22Rv1 (cell line): Measurements from ENCODE around the gene NUAK1.

ENCODE experiments used
- H3K27ac ChIP-seq: fragments of 450-650 bp; 2 replicates; pipeline ENCODE4 v1.5.1; 2017
- ZFX ChIP-seq: fragments of 450-650 bp; IDR thresholded peaks from 2 replicates; pipeline ENCODE4 v1.6.1; 2017; ENCODE audit warnings: antibody characterized with exemption, borderline replicate concordance
- TF ChIP-seq, protein P1 (sequence below): fragments of 450-650 bp; IDR thresholded peaks from 2 replicates; pipeline ENCODE4 v1.5.1; 2017; ENCODE audit warnings: mild to moderate bottlenecking

The NUAK1 gene

DNA sequence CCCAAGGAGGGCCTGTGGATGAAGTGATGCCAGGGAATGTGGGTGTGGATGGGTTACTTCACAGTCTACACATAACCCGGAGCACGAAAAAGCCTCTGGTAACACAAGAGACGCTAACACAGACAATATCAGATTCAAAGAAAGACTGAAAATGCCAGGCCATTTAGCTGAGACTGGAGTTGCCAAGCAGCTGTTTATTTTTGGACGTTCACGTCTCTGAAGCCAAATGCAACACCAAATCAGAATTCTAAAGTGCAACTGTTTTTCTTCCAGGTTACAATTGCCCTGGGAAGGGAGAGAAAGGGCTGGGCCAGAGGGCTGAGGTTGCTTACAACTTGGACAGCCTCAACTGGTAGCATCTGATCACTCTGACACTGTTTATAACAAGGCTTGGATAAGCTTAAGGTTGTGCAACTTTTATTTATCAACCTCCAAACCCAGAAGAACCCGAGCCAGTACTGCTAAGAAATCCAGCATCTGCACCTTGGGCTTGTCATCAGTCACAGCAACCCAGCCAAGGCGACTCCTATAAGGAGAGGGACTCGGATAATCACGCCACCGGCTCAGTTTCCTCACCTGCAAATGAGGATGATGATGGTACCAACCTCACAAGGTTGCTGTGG is 24.8 kb downstream of the NUAK1 start:
- TF ChIP-seq, protein P1, sequence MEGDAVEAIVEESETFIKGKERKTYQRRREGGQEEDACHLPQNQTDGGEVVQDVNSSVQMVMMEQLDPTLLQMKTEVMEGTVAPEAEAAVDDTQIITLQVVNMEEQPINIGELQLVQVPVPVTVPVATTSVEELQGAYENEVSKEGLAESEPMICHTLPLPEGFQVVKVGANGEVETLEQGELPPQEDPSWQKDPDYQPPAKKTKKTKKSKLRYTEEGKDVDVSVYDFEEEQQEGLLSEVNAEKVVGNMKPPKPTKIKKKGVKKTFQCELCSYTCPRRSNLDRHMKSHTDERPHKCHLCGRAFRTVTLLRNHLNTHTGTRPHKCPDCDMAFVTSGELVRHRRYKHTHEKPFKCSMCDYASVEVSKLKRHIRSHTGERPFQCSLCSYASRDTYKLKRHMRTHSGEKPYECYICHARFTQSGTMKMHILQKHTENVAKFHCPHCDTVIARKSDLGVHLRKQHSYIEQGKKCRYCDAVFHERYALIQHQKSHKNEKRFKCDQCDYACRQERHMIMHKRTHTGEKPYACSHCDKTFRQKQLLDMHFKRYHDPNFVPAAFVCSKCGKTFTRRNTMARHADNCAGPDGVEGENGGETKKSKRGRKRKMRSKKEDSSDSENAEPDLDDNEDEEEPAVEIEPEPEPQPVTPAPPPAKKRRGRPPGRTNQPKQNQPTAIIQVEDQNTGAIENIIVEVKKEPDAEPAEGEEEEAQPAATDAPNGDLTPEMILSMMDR = no peak
- no peak for TF ChIP-seq ZFX

DNA sequence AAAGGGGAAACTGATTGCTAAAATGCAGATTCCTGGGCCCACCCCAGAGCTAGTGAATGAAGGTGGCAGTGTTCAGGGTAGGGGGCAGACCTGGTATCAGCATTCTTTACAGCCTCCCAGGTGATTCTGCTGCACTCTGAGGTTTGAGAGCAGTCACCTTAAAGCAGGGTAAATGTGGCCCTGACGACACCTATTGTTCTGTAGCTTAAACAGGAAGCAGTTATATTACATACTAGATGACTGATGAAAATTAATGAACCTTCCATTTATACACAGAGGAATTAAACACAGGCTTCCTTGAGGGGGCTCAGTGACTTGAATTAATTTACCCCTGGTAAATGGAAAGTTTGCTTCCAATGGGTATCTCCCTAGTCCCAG is 25.3 kb downstream of the NUAK1 start:
- no peak overlapping the region for H3K27ac ChIP-seq
- no peak for TF ChIP-seq ZFX
- TF ChIP-seq, protein P1 = no peak

More for the DNA sequence above, 24.8 kb downstream of the NUAK1 start:
- no peak overlapping the region for H3K27ac ChIP-seq

DNA sequence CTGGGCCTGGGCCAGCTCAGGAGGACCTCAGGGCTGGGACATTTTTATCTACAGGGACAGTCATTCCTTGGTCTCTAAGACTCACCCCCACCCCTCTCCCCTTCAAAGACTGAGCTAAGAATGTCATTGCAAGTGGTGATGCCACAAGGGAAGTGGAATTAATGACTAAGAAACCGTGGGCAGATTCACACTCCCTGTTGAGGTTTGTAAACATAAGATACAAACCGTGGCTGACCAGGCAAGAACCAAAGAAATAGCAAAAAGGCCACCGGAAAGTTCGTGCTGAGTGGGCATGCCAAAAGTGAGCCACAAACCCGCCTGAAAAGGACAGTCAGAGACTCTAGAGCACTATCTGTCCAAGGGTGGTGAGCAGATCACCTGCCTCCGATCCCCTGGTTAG is 25.7 kb downstream of the NUAK1 start:
- no peak for TF ChIP-seq ZFX
- TF ChIP-seq, protein P1 = no peak
- no peak overlapping the region for H3K27ac ChIP-seq

DNA sequence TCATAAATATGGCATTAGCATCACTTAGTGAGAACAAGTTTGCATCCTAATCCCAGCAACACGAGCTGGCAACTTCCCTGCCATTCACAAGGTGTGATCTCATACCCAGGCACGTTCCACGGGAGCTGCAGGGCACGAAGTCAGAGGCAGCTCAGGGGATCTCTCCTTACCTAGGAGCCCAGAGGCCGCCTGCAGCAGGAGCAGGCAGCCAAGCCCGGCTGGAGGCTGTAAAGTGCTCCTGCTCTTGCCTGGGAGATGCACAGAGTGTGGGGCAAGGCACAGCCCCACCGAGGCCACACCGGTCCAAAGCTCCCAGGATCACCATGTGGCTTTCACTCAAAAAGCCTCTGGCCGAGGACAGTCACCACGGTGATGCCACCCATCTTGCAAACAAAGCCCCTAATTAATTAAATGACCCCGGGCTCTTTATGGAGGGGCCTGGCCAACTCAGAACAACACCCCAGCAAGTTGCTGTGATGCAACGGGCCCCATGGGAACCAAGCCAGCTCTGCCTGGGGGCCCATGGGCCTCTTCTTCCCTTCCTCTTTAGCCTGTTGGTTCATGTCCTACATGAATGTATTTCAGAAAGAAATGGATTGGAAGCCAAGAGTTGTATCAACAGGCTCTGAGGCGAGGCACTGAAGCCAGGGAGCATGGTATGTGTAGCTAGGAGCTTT is 26.5 kb downstream of the NUAK1 start:
- no peak for TF ChIP-seq ZFX
- TF ChIP-seq, protein P1 = no peak

DNA sequence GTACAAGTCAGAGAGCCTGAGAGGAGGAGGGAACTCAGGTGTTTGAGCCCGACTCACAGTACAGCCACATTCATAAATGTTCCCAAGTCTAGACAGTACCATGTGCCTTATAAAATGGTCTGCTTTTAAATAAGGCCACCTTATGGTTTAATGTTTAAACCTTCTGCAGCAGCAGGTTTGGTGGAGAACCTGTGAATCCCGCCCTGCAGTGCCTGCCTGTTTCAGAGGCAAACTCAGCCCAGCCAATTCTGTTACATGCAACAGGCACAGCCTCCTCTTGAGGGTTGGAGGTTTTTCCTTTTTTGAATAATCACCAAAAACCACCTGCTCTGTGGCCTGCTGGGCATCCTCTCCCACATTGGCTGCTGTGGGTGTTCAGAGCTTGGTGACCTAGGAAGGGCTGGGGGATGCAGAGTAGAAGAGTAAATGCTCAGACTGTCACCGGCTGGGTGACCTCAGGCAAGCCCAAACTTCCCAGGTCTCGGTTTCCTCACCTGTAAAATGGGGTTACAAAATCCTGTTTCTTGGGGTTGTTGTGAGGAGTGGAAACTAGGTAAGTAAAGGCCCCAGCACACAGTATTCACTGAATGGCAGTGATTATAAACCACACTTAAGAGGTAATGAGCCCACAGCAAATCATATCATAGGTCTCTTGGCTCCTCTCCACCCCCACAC is 28.0 kb downstream of the NUAK1 start:
- no peak overlapping the region for H3K27ac ChIP-seq
- TF ChIP-seq ZFX = no peak
- TF ChIP-seq, protein P1 = no peak

More for the DNA sequence above, 26.5 kb downstream of the NUAK1 start:
- no peak overlapping the region for H3K27ac ChIP-seq

DNA sequence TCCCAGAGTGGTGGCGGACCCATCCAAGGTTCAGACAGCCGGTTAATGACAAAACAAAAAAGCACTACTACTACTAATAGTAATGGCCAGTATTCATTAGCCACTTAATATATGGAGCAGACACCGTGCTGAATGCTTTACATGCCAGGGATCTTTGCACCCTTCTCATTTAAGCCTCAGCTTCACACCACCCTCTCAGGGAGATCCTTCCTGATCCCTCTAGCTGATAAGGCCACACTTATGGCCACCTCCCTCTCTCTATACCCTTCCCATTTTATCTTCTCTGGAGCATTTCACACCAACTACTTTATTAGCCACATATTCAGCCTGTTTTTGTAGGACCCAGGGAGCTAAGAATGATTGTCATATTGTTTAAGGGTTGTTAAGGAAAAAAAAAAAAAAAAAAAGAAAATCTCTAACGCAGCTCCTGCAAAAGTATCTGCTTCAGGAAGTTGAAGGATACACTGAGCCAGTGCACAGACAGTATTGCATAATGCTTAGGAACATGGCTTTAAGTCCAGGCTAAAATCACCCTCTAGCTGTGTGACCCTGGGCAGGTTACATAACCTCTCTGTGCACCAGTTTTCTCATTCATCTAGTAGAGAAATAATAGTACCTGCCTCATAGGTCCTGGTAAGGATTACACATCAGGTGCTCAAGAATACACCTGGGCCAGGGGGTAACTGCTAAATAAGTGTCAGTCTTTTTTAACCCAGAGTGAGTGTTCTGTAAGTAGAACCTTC is 29.4 kb downstream of the NUAK1 start:
- no peak overlapping the region for H3K27ac ChIP-seq
- TF ChIP-seq, protein P1 = no peak
- TF ChIP-seq ZFX = no peak
